ENCODE results near the gene C10orf53. TPM values are rescaled to one million over a fixed set of nuclear protein-coding genes. Genes with fewer than 3 reads are reported as not detected.

C10orf53 gene
- total RNA-seq, 1 donor from 2014 or later = not detected

- Mint-ChIP-seq H3K9me3 (ENCODE audit: low read depth) (peaks cover 6% of the 10 kb centered on the region), H3K27me3 (ENCODE audit: low read depth) (peaks cover 13% of the 10 kb centered on the region), H3K4me1 (ENCODE audit: low read depth) (no peaks in the 10 kb centered on the region), H3K4me3 (ENCODE audit: unreplicated experiment) (no peak overlapping the region), H3K36me3 (ENCODE audit: low read depth) (no peaks in the 10 kb centered on the region), H3K27ac (ENCODE audit: unreplicated experiment) (no peak overlapping the region)
- DNase-seq (ENCODE audit: low spot score) = no peak
- TF ChIP-seq CTCF (IDR thresholded peaks at IDR 0.05) = no peak
Measured at GRCh38 chr10:49700997-49701396, 21.5 kb downstream of the C10orf53 start.

- H3K36me3 Mint-ChIP-seq (ENCODE audit: low read depth) = no peaks in the 10 kb centered on the region
- H3K9me3 Mint-ChIP-seq (ENCODE audit: low read depth) = peaks cover 6% of the 10 kb centered on the region
- DNase-seq (ENCODE audit: low spot score) = no peak
- TF ChIP-seq CTCF (IDR thresholded peaks at IDR 0.05) = no peak
- H3K27ac Mint-ChIP-seq (ENCODE audit: unreplicated experiment) = no peak overlapping the region
- H3K4me1 Mint-ChIP-seq (ENCODE audit: low read depth) = no peaks in the 10 kb centered on the region
- peaks cover 16% of the 10 kb centered on the region for H3K27me3 Mint-ChIP-seq (ENCODE audit: low read depth)
- no peak overlapping the region for H3K4me3 Mint-ChIP-seq (ENCODE audit: unreplicated experiment)
Measured at GRCh38 chr10:49707585-49707984, 28.1 kb downstream of the C10orf53 start.

GRCh38 chr10:49709934-49710333 is 30.5 kb downstream of the C10orf53 start:
- peaks cover 13% of the 10 kb centered on the region for H3K27me3 Mint-ChIP-seq (ENCODE audit: low read depth)
- no peak for TF ChIP-seq CTCF (IDR thresholded peaks at IDR 0.05)
- H3K27ac Mint-ChIP-seq (ENCODE audit: unreplicated experiment) = no peak overlapping the region
- no peaks in the 10 kb centered on the region for H3K4me1 Mint-ChIP-seq (ENCODE audit: low read depth)
- H3K36me3 Mint-ChIP-seq (ENCODE audit: low read depth) = no peaks in the 10 kb centered on the region
- peaks cover 10% of the 10 kb centered on the region for H3K9me3 Mint-ChIP-seq (ENCODE audit: low read depth)
- DNase-seq (ENCODE audit: low spot score) = no peak
- H3K4me3 Mint-ChIP-seq (ENCODE audit: unreplicated experiment) = no peak overlapping the region

GRCh38 chr10:49710966-49711365 is 31.5 kb downstream of the C10orf53 start:
- H3K27me3 Mint-ChIP-seq (ENCODE audit: low read depth) = peaks cover 14% of the 10 kb centered on the region
- H3K4me3 Mint-ChIP-seq (ENCODE audit: unreplicated experiment) = no peak overlapping the region

GRCh38 chr10:49711481-49711880 is 32.0 kb downstream of the C10orf53 start:
- peaks cover 8% of the 10 kb centered on the region for H3K9me3 Mint-ChIP-seq (ENCODE audit: low read depth)
- TF ChIP-seq CTCF (IDR thresholded peaks at IDR 0.05) = no peak
- H3K27ac Mint-ChIP-seq (ENCODE audit: unreplicated experiment) = no peak overlapping the region

More at GRCh38 chr10:49710966-49711365, 31.5 kb downstream of the C10orf53 start:
- DNase-seq (ENCODE audit: low spot score) = no peak
- TF ChIP-seq CTCF (IDR thresholded peaks at IDR 0.05) = no peak
- no peaks in the 10 kb centered on the region for H3K4me1 Mint-ChIP-seq (ENCODE audit: low read depth)
- no peaks in the 10 kb centered on the region for H3K36me3 Mint-ChIP-seq (ENCODE audit: low read depth)
- no peak overlapping the region for H3K27ac Mint-ChIP-seq (ENCODE audit: unreplicated experiment)
- H3K9me3 Mint-ChIP-seq (ENCODE audit: low read depth) = peaks cover 5% of the 10 kb centered on the region

More at GRCh38 chr10:49711481-49711880, 32.0 kb downstream of the C10orf53 start:
- no peak for DNase-seq (ENCODE audit: low spot score)
- Mint-ChIP-seq H3K27me3 (ENCODE audit: low read depth) (peaks cover 13% of the 10 kb centered on the region), H3K36me3 (ENCODE audit: low read depth) (no peaks in the 10 kb centered on the region), H3K4me3 (ENCODE audit: unreplicated experiment) (no peak overlapping the region), H3K4me1 (ENCODE audit: low read depth) (no peaks in the 10 kb centered on the region)

All from chondrocyte (in vitro differentiated cells).